SIG-M5 treated with dmso at 0.1 percent for 504 hours (cell line): ENCODE results near the gene PRSS56.

Experiments
- DNase-seq: peaks from one replicate; lab custom pipeline; 2025; ENCODE audit not compliant: unreplicated experiment; lab: John Stamatoyannopoulos, UW

Gene PRSS56

DNA sequence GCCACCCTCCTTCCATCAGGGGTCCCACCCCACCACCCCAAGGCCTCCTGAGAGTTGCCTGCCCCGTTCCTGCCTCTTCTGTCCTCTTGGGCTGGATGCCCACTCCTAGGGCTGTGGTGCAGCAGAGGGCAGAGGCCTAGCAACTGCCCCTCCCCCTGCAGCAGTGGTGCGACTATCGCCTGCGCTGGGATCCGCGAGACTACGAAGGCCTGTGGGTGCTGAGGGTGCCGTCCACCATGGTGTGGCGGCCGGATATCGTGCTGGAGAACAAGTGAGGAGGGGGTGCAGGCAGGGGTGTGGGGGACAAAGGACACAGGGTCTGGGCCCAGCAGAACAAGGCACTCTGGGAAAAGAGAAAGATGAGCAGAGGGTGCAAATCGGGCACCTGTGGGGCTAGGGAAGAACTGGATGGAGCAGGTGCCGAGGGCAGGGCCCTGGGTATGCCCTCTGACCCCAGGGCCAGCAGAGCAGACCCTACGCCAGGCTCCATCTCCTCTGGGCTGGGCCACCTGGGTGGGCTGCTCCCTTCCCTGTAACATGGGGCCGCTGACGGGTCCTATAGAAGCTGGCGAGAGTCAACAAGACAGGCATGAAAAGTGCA lies 20.4 kb downstream of the PRSS56 start:
- DNase-seq, result no peak

DNA sequence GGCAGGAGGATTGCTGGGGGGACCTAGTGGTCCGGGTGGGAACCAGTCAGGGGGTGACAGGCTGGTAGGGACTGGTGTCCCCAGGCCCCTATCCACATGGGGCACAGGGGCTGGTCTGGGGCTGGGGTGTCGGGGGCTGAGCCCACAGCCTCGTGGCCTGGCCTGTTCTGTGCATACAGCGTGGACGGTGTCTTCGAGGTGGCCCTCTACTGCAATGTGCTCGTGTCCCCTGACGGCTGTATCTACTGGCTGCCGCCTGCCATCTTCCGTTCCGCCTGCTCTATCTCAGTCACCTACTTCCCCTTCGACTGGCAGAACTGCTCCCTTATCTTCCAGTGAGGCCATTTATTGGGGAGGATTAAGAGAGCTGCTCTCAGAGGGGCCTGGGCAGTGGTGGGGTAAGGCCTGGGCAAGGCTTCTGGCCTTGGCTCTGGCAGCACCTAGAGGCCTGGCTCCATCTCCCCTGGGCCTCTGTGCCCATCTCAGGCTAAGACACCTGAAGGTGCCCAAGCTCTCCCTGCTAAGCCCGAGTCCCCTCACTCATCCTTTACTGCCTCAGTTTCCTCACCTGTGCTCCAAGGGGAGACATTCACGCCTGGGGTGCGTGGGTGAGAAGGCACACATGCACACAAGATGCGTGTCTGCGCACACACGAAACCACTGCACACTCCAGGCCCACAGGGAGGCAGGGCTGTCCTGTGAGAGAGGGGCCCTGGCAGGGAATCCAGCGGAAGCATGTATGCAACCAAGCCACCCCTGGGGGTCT lies 21.2 kb downstream of the PRSS56 start:
- DNase-seq, result no peak

DNA sequence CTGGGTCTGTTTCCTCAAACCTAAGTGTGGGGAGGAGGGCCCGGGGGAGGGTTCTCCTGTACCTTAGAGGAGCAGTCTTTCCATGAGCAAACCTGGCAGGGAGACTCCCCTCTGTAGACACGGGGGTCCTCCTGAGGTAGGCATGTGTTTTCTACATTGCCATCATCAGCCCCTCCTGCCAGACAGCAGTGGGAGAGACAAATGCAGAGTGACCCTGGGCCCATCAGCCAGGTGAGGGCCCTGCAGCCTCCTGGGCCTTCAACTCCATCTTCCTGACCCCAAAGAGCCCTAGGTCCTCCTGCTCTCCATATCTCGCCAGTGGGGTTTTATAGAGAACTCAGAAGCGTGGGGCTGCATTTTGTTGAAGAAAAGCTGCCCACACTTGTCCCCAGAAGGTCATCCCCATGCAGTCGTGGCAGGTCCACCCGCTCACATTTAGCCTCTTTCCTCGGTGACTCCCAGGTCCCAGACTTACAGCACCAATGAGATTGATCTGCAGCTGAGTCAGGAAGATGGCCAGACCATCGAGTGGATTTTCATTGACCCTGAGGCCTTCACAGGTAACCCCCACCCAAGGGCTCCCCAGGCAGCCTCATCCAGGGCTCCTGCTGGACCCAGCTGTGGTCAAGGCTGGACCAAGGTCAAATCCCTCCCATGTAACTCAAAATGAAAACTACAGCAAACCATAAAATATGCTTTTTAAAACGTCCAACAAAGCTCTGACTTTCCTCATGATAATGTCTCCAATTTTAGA lies 21.9 kb downstream of the PRSS56 start:
- DNase-seq, result no peak

- no peak for DNase-seq
Measured at GRCh38 chr2:232542715-232543467, 22.7 kb downstream of the PRSS56 start.

DNA sequence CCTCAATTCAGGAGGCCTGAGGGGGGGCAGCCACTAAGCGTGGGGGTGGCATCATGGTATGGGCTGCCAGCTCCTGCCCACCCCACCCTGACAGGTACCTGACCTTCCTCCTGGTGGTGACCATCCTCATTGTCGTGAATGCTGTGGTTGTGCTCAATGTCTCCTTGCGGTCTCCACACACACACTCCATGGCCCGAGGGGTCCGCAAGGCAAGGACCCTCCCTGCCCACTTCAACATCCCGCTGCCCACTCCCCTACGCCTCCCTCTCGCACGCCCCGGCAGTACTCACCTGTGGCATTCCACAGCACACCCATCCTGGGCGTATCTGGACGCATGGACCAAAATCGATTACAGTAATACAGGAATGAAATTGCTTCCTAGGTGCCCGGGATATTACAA lies 23.3 kb downstream of the PRSS56 start:
- DNase-seq, result no peak

GRCh38 chr2:232543928-232544631 lies 23.9 kb downstream of the PRSS56 start:
- DNase-seq, result no peak

- no peak for DNase-seq
Measured at GRCh38 chr2:232544674-232545073, 24.5 kb downstream of the PRSS56 start.

GRCh38 chr2:232545511-232546375 lies 25.6 kb downstream of the PRSS56 start:
- no peak for DNase-seq

DNA sequence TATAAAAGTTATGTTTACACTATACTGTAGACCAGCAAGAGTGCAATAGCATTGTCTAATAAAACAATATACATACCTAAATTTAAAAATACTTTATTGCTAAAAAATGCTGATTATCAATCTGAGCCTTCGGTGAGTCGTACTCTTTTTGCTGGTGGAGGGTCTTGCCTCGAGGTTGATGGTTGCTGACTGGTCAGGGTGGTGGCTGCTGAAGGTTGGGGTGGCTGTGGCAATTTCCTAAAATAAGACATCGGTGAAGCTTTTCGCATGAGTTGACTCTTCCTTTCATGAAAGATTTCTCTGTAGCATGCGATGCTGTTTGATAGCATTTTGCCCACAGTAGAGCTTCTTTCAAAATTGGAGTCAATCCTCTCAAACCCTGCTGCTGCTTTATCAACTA lies 27.8 kb downstream of the PRSS56 start:
- DNase-seq, result no peak

DNA sequence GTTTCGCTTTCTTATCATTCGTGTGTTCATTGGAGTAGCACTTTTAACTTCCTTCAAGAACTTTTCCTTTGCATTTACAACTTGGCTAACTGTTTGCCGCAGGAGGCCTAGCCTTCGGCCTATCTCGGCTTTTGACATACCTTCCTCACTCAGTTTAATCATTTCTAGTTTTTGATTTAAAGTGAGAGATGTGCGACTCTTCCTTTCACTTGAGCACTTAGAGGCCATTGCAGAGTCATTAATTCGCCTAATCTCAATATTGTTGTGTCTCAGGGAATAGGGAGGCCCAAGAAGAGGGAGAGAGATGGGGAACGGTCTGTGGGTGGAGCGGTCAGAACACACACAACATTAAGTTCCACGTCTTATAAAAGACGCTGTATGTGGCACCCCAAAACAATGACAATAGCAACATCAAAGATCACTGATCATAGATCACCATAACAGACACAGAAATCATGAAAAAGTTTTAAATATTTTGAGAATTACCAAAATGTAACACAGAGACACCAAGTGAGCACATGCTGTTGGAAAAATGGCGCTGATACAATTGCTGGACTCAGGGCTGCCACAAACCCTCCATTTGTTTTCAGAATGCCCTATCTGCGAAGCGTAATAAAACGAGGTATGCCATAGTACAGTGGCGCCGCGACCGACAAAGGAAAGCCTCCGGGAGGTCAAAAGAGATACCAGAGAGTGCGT lies 29.6 kb downstream of the PRSS56 start:
- DNase-seq, result no peak

DNA sequence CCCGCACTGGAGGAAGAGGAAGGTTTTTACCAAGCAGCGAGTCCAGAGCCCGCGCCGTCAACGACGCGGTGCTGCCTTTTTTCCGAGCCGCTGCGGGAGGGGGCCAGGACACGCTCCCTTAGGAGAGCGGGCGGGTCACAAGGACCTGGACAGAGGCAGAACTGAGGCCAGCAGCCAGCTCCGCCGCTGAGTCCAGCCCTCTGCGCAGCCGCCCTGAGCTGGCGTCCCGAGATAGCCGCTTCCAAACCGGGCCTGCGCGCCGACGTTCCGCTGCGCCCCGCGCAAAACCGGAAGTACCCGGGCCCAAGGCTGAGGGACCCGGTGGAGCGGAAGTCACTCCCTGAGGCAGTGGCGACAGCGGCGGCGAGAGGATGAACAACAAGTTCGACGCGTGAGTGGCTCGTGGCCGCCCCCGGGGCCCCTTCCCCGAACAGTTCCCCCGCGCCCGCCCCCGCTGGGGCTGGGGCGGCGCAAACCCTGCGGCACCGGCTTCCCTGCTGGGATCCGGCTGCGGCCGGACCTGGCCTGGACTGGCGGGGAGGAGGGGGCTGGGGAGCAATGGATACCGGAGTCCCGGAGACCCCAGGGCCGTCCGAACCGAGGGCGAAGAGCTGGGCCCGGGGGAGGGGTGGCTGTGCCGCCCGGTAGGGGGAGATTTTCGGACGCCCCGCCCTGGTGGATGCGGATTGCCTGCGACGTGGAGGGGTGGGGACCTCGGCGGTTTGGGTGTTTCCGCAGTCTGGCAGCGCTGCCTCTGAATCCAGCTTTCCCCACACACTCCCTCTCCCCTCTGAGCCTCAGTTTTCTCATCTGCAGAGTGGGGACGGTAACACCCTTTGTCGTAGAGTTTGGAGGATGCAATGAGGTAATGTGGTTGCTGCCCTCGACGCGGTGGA lies 30.4 kb downstream of the PRSS56 start, which contains the start of the genes EIF4E2 and TIGD1:
TSS of gene EIF4E2 (plus strand) at position 336 of the 896 bp plus-strand sequence. CDS start at position 372, 36 bp downstream.
TSS of gene TIGD1 (minus strand) at position 204 of the 896 bp plus-strand sequence. CDS start 675 bp downstream, outside the sequence.
- DNase-seq, result peak; percentile 91

DNA sequence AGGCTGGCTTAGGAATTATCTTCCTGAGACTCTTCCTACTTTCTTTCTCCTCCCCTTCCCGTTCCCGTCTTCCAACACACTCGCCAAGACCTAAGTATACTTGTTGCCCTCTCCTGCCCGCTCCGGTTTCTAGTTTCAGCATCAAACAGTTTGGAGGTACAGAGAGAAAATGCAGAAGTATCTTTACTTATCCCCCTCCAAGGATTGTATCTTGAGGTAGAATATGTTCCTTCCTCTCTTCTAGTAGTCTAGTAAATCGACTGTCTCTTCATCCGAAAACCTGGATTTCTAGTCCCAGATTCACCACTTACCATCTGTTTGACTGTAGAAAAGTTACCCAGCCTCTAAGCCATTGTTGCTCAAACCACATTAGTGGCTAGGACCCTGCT lies 31.1 kb downstream of the PRSS56 start:
- peak; percentile 61 for DNase-seq

DNA sequence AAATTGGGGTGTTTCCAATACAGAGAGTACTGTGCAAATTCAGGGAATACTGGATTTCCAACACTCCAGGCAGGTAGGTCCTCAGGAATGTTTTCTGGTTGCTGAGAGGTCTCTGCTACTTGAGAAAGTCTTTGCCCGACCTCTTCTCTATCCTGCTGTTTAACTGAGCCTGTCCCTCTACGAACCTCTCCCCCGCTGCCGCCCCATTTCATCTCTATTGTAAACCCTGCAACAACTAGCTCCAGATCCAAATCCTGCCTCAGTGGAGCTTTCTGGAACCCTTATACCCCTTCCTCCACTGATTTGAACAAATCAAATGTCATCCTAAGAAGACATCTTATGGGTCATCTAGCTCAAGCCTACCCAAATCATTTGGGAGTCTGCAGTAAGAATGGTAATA lies 31.6 kb downstream of the PRSS56 start:
- DNase-seq, result no peak

DNA sequence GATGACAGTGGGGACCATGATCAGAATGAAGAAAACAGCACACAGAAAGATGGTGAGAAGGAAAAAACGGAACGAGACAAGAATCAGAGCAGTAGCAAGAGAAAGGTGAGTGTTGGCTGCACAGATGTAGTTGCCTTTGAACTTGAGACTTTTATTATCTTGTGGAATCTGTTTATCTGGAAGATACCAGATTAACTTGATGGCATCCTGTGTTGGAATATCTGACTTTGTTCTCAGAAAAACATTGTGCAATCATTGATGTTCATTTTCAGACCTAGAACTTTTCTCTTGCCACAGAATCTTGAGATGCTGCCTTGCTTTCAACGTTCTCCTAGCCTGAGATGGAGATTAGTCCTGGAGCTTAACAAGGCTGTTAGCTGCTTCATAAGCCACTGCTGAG lies 36.2 kb downstream of the PRSS56 start:
- no peak for DNase-seq

GRCh38 chr2:232562515-232563151 lies 42.4 kb downstream of the PRSS56 start:
- peak; percentile 42 for DNase-seq

- peak; percentile 33 for DNase-seq
Measured at GRCh38 chr2:232563580-232563979, 43.4 kb downstream of the PRSS56 start.

- DNase-seq, result no peak
Measured at GRCh38 chr2:232567721-232568120, 47.5 kb downstream of the PRSS56 start.
